ENCODE measurements around the gene FRMD1. TPM values are rescaled to one million over a fixed set of nuclear protein-coding genes. Genes with fewer than 3 reads are reported as not detected.

The FRMD1 gene
- total RNA-seq, 1 experiment from 2014 or later: not detected

GRCh38 chr6:168093071-168093505, 14.1 kb upstream of the FRMD1 start:
- CTCF ChIA-PET: no interaction called here
- Histone ChIP-seq H3K4me1 (replicated peaks; ENCODE audit: insufficient read depth) (no peaks in the 10 kb centered on the region), H3F3A (ENCODE audit: insufficient read depth, low read depth) (no peaks in the 10 kb centered on the region), H3K9me3 (ENCODE audit: insufficient read depth, low read depth) (no peaks in the 10 kb centered on the region), H3K27ac (no peak overlapping the region), H3K9me2 (ENCODE audit: insufficient read depth) (no peaks in the 10 kb centered on the region), H3K27me3 (ENCODE audit: insufficient read depth, low read depth) (peaks cover 97% of the 10 kb centered on the region), H3K4me3 (no peak overlapping the region), H4K20me1 (ENCODE audit: insufficient read depth) (no peaks in the 10 kb centered on the region; the same call in 1 of the 2 replicates), H3K79me2 (ENCODE audit: low read depth) (no peaks in the 10 kb centered on the region), H2AFZ (no peak overlapping the region), H3K36me3 (ENCODE audit: low read depth) (no peaks in the 10 kb centered on the region), H3K4me2 (no peak overlapping the region)
- TF ChIP-seq EZH2 (IDR thresholded peaks at IDR 0.05; ENCODE audit: low read depth) (no peak), CTCF (conservative IDR thresholded peaks at IDR 0.05) (no peak)
- DNase-seq: no peak
- POLR2A ChIA-PET (ENCODE audit: unreplicated experiment): no interaction called here
- intact Hi-C loops (cut with micrococcal nuclease; ENCODE audit: unreplicated experiment): no loop called here
- BruUV-seq (replicated peaks): no TSS peak

- H2AFZ ChIP-seq: no peak overlapping the region
- H3F3A ChIP-seq (ENCODE audit: insufficient read depth, low read depth): no peaks in the 10 kb centered on the region
- H3K79me2 ChIP-seq (ENCODE audit: low read depth): no peaks in the 10 kb centered on the region
- no TSS peak for BruUV-seq (replicated peaks)
- no peak overlapping the region for H3K4me2 ChIP-seq
- H3K4me1 ChIP-seq (replicated peaks; ENCODE audit: insufficient read depth): no peaks in the 10 kb centered on the region
- DNase-seq: no peak
- H3K9me3 ChIP-seq (ENCODE audit: insufficient read depth, low read depth): no peaks in the 10 kb centered on the region
- H3K36me3 ChIP-seq (ENCODE audit: low read depth): no peaks in the 10 kb centered on the region
- H3K9me2 ChIP-seq (ENCODE audit: insufficient read depth): no peaks in the 10 kb centered on the region
- TF ChIP-seq CTCF (conservative IDR thresholded peaks at IDR 0.05): no peak
- TF ChIP-seq EZH2 (IDR thresholded peaks at IDR 0.05; ENCODE audit: low read depth): no peak
- intact Hi-C loops (cut with micrococcal nuclease; ENCODE audit: unreplicated experiment): no loop called here
- ChIA-PET CTCF (no interaction called here), POLR2A (ENCODE audit: unreplicated experiment) (no interaction called here)
- H4K20me1 ChIP-seq (ENCODE audit: insufficient read depth): no peaks in the 10 kb centered on the region; the same call in 1 of the 2 replicates
- H3K27ac ChIP-seq: no peak overlapping the region
- H3K27me3 ChIP-seq (ENCODE audit: insufficient read depth, low read depth): peaks cover 97% of the 10 kb centered on the region
- H3K4me3 ChIP-seq: no peak overlapping the region
These were observed 13.5 kb upstream of the FRMD1 start for GRCh38 chr6:168092541-168092940.

- Histone ChIP-seq H3K4me1 (replicated peaks; ENCODE audit: insufficient read depth) (no peaks in the 10 kb centered on the region), H3K27ac (no peak overlapping the region), H3K9me3 (ENCODE audit: insufficient read depth, low read depth) (no peaks in the 10 kb centered on the region), H3K4me2 (no peak overlapping the region), H3K36me3 (ENCODE audit: low read depth) (no peaks in the 10 kb centered on the region), H3K4me3 (no peak overlapping the region), H3K9me2 (ENCODE audit: insufficient read depth) (no peaks in the 10 kb centered on the region), H4K20me1 (ENCODE audit: insufficient read depth) (no peaks in the 10 kb centered on the region), H3K27me3 (ENCODE audit: insufficient read depth, low read depth) (peaks cover 97% of the 10 kb centered on the region), H2AFZ (no peak overlapping the region), H3K79me2 (ENCODE audit: low read depth) (no peaks in the 10 kb centered on the region), H3F3A (ENCODE audit: insufficient read depth, low read depth) (no peaks in the 10 kb centered on the region)
- ChIA-PET POLR2A (ENCODE audit: unreplicated experiment) (no interaction called here), CTCF (no interaction called here)
- no TSS peak for BruUV-seq (replicated peaks)
- DNase-seq: no peak
- intact Hi-C loops (cut with micrococcal nuclease; ENCODE audit: unreplicated experiment): no loop called here
- TF ChIP-seq EZH2 (IDR thresholded peaks at IDR 0.05; ENCODE audit: low read depth) (no peak), CTCF (conservative IDR thresholded peaks at IDR 0.05) (no peak)
These were observed 12.6 kb upstream of the FRMD1 start for GRCh38 chr6:168091381-168092264.

Measured in PC-9 (cell line).